ENCODE measurements around the gene CABLES2.

CABLES2 gene

GRCh38 chr20:62407221-62407992, at the start of gene CABLES2:
TSS of gene CABLES2 (minus strand) at chr20:62407285. CDS start at chr20:62407276, 9 bp downstream.
- DNase-seq, result peak; percentile 87

GRCh38 chr20:62455929-62456328, 48.8 kb upstream of the CABLES2 start:
- DNase-seq, result no peak

GRCh38 chr20:62454904-62455636, 48.0 kb upstream of the CABLES2 start:
- DNase-seq, result no peak

- DNase-seq, result no peak
Measured at GRCh38 chr20:62453186-62453808, 46.2 kb upstream of the CABLES2 start.

GRCh38 chr20:62452475-62453095, 45.5 kb upstream of the CABLES2 start:
- DNase-seq, result no peak

GRCh38 chr20:62451970-62452369, 44.9 kb upstream of the CABLES2 start:
- no peak for DNase-seq

GRCh38 chr20:62451156-62451767, 44.2 kb upstream of the CABLES2 start:
- DNase-seq, result no peak

GRCh38 chr20:62449951-62450691, 43.0 kb upstream of the CABLES2 start:
- no peak for DNase-seq

- DNase-seq, result no peak
Measured at GRCh38 chr20:62448788-62449187, 41.7 kb upstream of the CABLES2 start.

- no peak for DNase-seq
Measured at GRCh38 chr20:62448038-62448437, 41.0 kb upstream of the CABLES2 start.

GRCh38 chr20:62446888-62447869, 40.1 kb upstream of the CABLES2 start:
- DNase-seq, result no peak

- no peak for DNase-seq
Measured at GRCh38 chr20:62446481-62446880, 39.4 kb upstream of the CABLES2 start.

GRCh38 chr20:62445553-62446340, 38.7 kb upstream of the CABLES2 start:
- no peak for DNase-seq

GRCh38 chr20:62444286-62444685, 37.2 kb upstream of the CABLES2 start:
- DNase-seq, result no peak

- DNase-seq, result no peak
Measured at GRCh38 chr20:62441987-62442539, 35.0 kb upstream of the CABLES2 start.

- no peak for DNase-seq
Measured at GRCh38 chr20:62439218-62439617, 32.1 kb upstream of the CABLES2 start.

GRCh38 chr20:62437927-62438326, 30.8 kb upstream of the CABLES2 start:
- no peak for DNase-seq

GRCh38 chr20:62437496-62437895, 30.4 kb upstream of the CABLES2 start:
- DNase-seq, result no peak

GRCh38 chr20:62436692-62437091, 29.6 kb upstream of the CABLES2 start:
- DNase-seq, result no peak

Data from activated effector memory CD4-positive, alpha-beta T cell treated with Interleukin-2 at 50 U/mL for 16 hours (primary cell).